PC-9 (cell line): ENCODE measurements around the gene ADRA2B. TPM values are rescaled to one million over a fixed set of nuclear protein-coding genes. Genes with fewer than 3 reads are reported as not detected.

ENCODE experiments used
- BruUV-seq: library from RNA; stranded (reverse); fragments of 400-500 nt; replicated peaks from 2 replicates; lab custom pipeline; 2021; lab: Mats Ljungman, UMichigan
- CTCF ChIA-PET: fragments of 300-600 bp; sonication (Branson Sonifier 250); formaldehyde crosslinking; loops from one replicate; lab custom pipeline; 2022; ENCODE audit warnings: antibody characterized with exemption; lab: Charles Lee
- POLR2A ChIA-PET: fragments of 300-600 bp; sonication (Branson Sonifier 250); formaldehyde crosslinking; loops from one replicate; lab custom pipeline; 2022; ENCODE audit warnings: antibody characterized with exemption; ENCODE audit not compliant: unreplicated experiment; lab: Charles Lee
- DNase-seq, 2 experiments: peaks; one replicate each; pipeline versions ENCODE4 v3.0.0 to v3.0.0-alpha.2; 2015 to 2022; ENCODE audit warnings: mixed read lengths in 1 of 2
- H2AFZ ChIP-seq: fragments of 200-600 bp; sonication (generic); 2 replicates; pipeline ENCODE4 v1.8.1; 2017; ENCODE audit warnings: antibody characterized with exemption
- H3F3A ChIP-seq: fragments of 200-600 bp; sonication (generic); 2 replicates; pipeline ENCODE4 v1.8.1; 2017; ENCODE audit warnings: antibody characterized with exemption, mild to moderate bottlenecking, low read depth; ENCODE audit not compliant: insufficient read depth
- H3K27ac ChIP-seq: fragments of 200-600 bp; sonication (generic); 2 replicates; pipeline ENCODE4 v1.6.1; 2016; ENCODE audit warnings: mixed run types
- H3K27me3 ChIP-seq: fragments of 200-600 bp; sonication (generic); 2 replicates; pipeline ENCODE4 v1.6.1; 2016; ENCODE audit warnings: low read depth, mixed run types; ENCODE audit not compliant: insufficient read depth
- H3K36me3 ChIP-seq: fragments of 200-600 bp; sonication (generic); 2 replicates; pipeline ENCODE4 v1.6.1; 2016; ENCODE audit warnings: low read depth, mixed run types
- H3K4me1 ChIP-seq: fragments of 200-600 bp; sonication (generic); replicated peaks from 2 replicates; pipeline ENCODE4 v1.6.1; 2016; ENCODE audit warnings: mixed run types; ENCODE audit not compliant: insufficient read depth
- H3K4me2 ChIP-seq: fragments of 200-600 bp; sonication (generic); 2 replicates; pipeline ENCODE4 v1.6.1; 2017; ENCODE audit warnings: mixed run types
- H3K4me3 ChIP-seq: fragments of 200-600 bp; sonication (generic); 2 replicates; pipeline ENCODE4 v1.6.1; 2016; ENCODE audit warnings: mixed run types
- H3K79me2 ChIP-seq: fragments of 200-600 bp; sonication (generic); 2 replicates; pipeline ENCODE4 v1.6.1; 2017; ENCODE audit warnings: low read depth, mixed run types
- H3K9me2 ChIP-seq: fragments of 200-600 bp; sonication (generic); 2 replicates; pipeline ENCODE4 v1.8.1; 2017; ENCODE audit warnings: mild to moderate bottlenecking; ENCODE audit not compliant: insufficient read depth
- H3K9me3 ChIP-seq: fragments of 200-600 bp; sonication (generic); 2 replicates; pipeline ENCODE4 v1.8.1; 2016; ENCODE audit warnings: low read depth; ENCODE audit not compliant: insufficient read depth
- H4K20me1 ChIP-seq: fragments of 200-600 bp; sonication (generic); 2 replicates; pipeline ENCODE4 v1.8.1; 2017; ENCODE audit not compliant: insufficient read depth
- CTCF ChIP-seq: fragments of 200-600 bp; sonication (generic); conservative IDR thresholded peaks from 2 replicates; pipeline ENCODE4 v1.6.1; 2017; ENCODE audit warnings: mixed run types, antibody characterized with exemption, mild to moderate bottlenecking, moderate library complexity
- EZH2 ChIP-seq: fragments of 200-600 bp; sonication (generic); IDR thresholded peaks from 2 replicates; pipeline ENCODE4 v1.8.0; 2017; ENCODE audit warnings: antibody characterized with exemption, low read depth
- intact Hi-C: fragments of 100-400 bp; cut with micrococcal nuclease; formaldehyde crosslinking; loops from one replicate; pipeline ENCODE4 v1.10.0; 2022; ENCODE audit not compliant: unreplicated experiment
- total RNA-seq: library from RNA; stranded (reverse); gene quantifications from 2 replicates; pipeline ENCODE4 v1.2.3, GENCODE V29; 2021

ADRA2B gene
- total RNA-seq, 1 experiment from 2014 or later: 0.26 TPM

GRCh38 chr2:96092573-96092877 is 23.8 kb downstream of the ADRA2B start:
- ChIA-PET POLR2A (no interaction called here), CTCF (no interaction called here)
- H4K20me1 ChIP-seq: no peaks in the 10 kb centered on the region
- H3K4me2 ChIP-seq: no peak overlapping the region
- peaks cover 9% of the 10 kb centered on the region for H3K4me1 ChIP-seq
- H3K4me3 ChIP-seq: no peak overlapping the region
- no peaks in the 10 kb centered on the region for H3K9me2 ChIP-seq
- H2AFZ ChIP-seq: no peak overlapping the region
- H3F3A ChIP-seq: no peaks in the 10 kb centered on the region; the same call in 1 of the 2 replicates
- no peaks in the 10 kb centered on the region for H3K36me3 ChIP-seq
- BruUV-seq: no TSS peak
- no peak for TF ChIP-seq EZH2
- no peak for TF ChIP-seq CTCF
- H3K27me3 ChIP-seq: peaks cover 5% of the 10 kb centered on the region; the same call in 1 of the 2 replicates
- no peak for DNase-seq
- no peak overlapping the region for H3K27ac ChIP-seq
- no peaks in the 10 kb centered on the region for H3K9me3 ChIP-seq
- intact Hi-C loops: loop anchor here (2.0 kb wide), 1 partner anchor 78 kb away; no protein-coding TSS in a partner anchor
- H3K79me2 ChIP-seq: no peaks in the 10 kb centered on the region

- Histone ChIP-seq H3K9me2 (no peaks in the 10 kb centered on the region), H3K4me2 (no peak overlapping the region), H3K4me1 (peaks cover 9% of the 10 kb centered on the region), H2AFZ (no peak overlapping the region), H3K79me2 (no peaks in the 10 kb centered on the region), H3K27ac (no peak overlapping the region), H4K20me1 (no peaks in the 10 kb centered on the region), H3K9me3 (no peaks in the 10 kb centered on the region), H3K27me3 (peaks cover 5% of the 10 kb centered on the region; the same call in 1 of the 2 replicates), H3K4me3 (no peak overlapping the region), H3F3A (no peaks in the 10 kb centered on the region; the same call in 1 of the 2 replicates), H3K36me3 (no peaks in the 10 kb centered on the region)
- peak in 1 of 2 experiments; percentile 32 for DNase-seq
- intact Hi-C loops: loop anchor here (2.0 kb wide), 1 partner anchor 79 kb away; no protein-coding TSS in a partner anchor
- no TSS peak for BruUV-seq
- ChIA-PET CTCF (interaction anchor here (0.5 kb wide), 1 partner anchor 86 kb away, joined by 3 read pairs; no protein-coding TSS in a partner anchor), POLR2A (no interaction called here)
- TF ChIP-seq CTCF: no peak
- no peak for TF ChIP-seq EZH2
Observed at GRCh38 chr2:96091711-96092572, 24.4 kb downstream of the ADRA2B start.

GRCh38 chr2:96091141-96091710 is 25.1 kb downstream of the ADRA2B start:
- Histone ChIP-seq H3K4me1 (peaks cover 9% of the 10 kb centered on the region), H3K4me3 (no peak overlapping the region), H3K4me2 (no peak overlapping the region), H4K20me1 (no peaks in the 10 kb centered on the region), H3K27me3 (peaks cover 5% of the 10 kb centered on the region; the same call in 1 of the 2 replicates), H3K79me2 (no peaks in the 10 kb centered on the region), H3K36me3 (no peaks in the 10 kb centered on the region), H3K27ac (no peak overlapping the region), H3F3A (no peaks in the 10 kb centered on the region; the same call in 1 of the 2 replicates), H2AFZ (no peak overlapping the region), H3K9me2 (no peaks in the 10 kb centered on the region), H3K9me3 (no peaks in the 10 kb centered on the region)
- BruUV-seq: no TSS peak
- CTCF ChIA-PET: interaction anchor here (0.5 kb wide), 1 partner anchor 87 kb away, joined by 3 read pairs; no protein-coding TSS in a partner anchor
- DNase-seq: no peak
- POLR2A ChIA-PET: no interaction called here
- intact Hi-C loops: no loop called here
- TF ChIP-seq EZH2: no peak
- no peak for TF ChIP-seq CTCF
